Transverse colon (tissue), 3 donors: ENCODE data around the gene TPRG1L.

ENCODE experiments used
- CTCF ChIP-seq, 5 experiments: fragments of 200-600 bp in 3 of 5; fragments of 450-650 bp in 2 of 5; sonication (generic) in 3 of 5; IDR thresholded peaks; 1 replicate in 2 of 5; 2 replicates in 3 of 5; pipeline ENCODE4 v1.5.1; 2016 to 2017; ENCODE audit warnings: antibody characterized with exemption in 5 of 5, inconsistent platforms in 3 of 5, mild to moderate bottlenecking in 2 of 5, moderate library complexity in 1 of 5
- EP300 ChIP-seq: sonication (generic); formaldehyde crosslinking; IDR thresholded peaks from one replicate; pipeline ENCODE4 v1.6.1; 2017; ENCODE audit warnings: antibody characterized with exemption, low read depth

- TF ChIP-seq CTCF (IDR thresholded peaks at IDR 0.05): no peak
- TF ChIP-seq EP300: no peak
Observed at GRCh38 chr1:3636531-3636930, 11.7 kb downstream of the TPRG1L start.
